Measurements from ENCODE around the gene KHDC4.
A peak's percentile ranks its signal among the peaks of the same experiment; 100 is the strongest.

KHDC4 gene

GRCh38 chr1:155970531-155971167, 36.4 kb upstream of the KHDC4 start:
- no peak for DNase-seq (ENCODE audit: low read depth, low spot score)
- peak overlapping the region; percentile 8 for H3K27ac ChIP-seq

GRCh38 chr1:155969377-155969791, 35.2 kb upstream of the KHDC4 start:
- no peak for DNase-seq (ENCODE audit: low read depth, low spot score)
- peak overlapping the region; percentile 8 for H3K27ac ChIP-seq

- DNase-seq (ENCODE audit: low read depth, low spot score), result no peak
- H3K27ac ChIP-seq, result peak overlapping the region; percentile 13
Observed at GRCh38 chr1:155968670-155969069, 34.5 kb upstream of the KHDC4 start.

GRCh38 chr1:155968051-155968400, 33.8 kb upstream of the KHDC4 start:
- no peak for DNase-seq (ENCODE audit: low read depth, low spot score)

GRCh38 chr1:155967341-155968050, 33.3 kb upstream of the KHDC4 start:
- no peak for DNase-seq (ENCODE audit: low read depth, low spot score)
- peak overlapping the region; percentile 13 for H3K27ac ChIP-seq

More at GRCh38 chr1:155968051-155968400, 33.8 kb upstream of the KHDC4 start:
- peak overlapping the region; percentile 13 for H3K27ac ChIP-seq

- DNase-seq (ENCODE audit: low read depth, low spot score), result no peak
- H3K27ac ChIP-seq, result peak overlapping the region; percentile 13
Observed at GRCh38 chr1:155966750-155967149, 32.5 kb upstream of the KHDC4 start.

- peak overlapping the region; percentile 9 for H3K27ac ChIP-seq
Observed at GRCh38 chr1:155966135-155966534, 31.9 kb upstream of the KHDC4 start.

GRCh38 chr1:155964193-155964592, 30.0 kb upstream of the KHDC4 start:
- DNase-seq (ENCODE audit: low read depth, low spot score), result no peak
- peak overlapping the region; percentile 9 for H3K27ac ChIP-seq

More at GRCh38 chr1:155966135-155966534, 31.9 kb upstream of the KHDC4 start:
- DNase-seq (ENCODE audit: low read depth, low spot score), result no peak

- peak overlapping the region; percentile 91 for H3K27ac ChIP-seq
- DNase-seq (ENCODE audit: low read depth, low spot score), result no peak
Observed at GRCh38 chr1:155962599-155963211, 28.5 kb upstream of the KHDC4 start.

- H3K27ac ChIP-seq, result peak overlapping the region; percentile 91
- DNase-seq (ENCODE audit: low read depth, low spot score), result peak; percentile 98
Observed at GRCh38 chr1:155961937-155962336, 27.7 kb upstream of the KHDC4 start.

- DNase-seq (ENCODE audit: low read depth, low spot score), result no peak
- peak overlapping the region; percentile 91 for H3K27ac ChIP-seq
Observed at GRCh38 chr1:155960081-155960745, 26.0 kb upstream of the KHDC4 start.

- no peak overlapping the region for H3K27ac ChIP-seq
- no peak for DNase-seq (ENCODE audit: low read depth, low spot score)
Observed at GRCh38 chr1:155957411-155957915, 23.2 kb upstream of the KHDC4 start.

- no peak overlapping the region for H3K27ac ChIP-seq
Observed at GRCh38 chr1:155954645-155955044, 20.4 kb upstream of the KHDC4 start.

GRCh38 chr1:155952505-155952890, 18.3 kb upstream of the KHDC4 start:
- no peak for DNase-seq (ENCODE audit: low read depth, low spot score)
- H3K27ac ChIP-seq, result peak overlapping the region; percentile 14

More at GRCh38 chr1:155954645-155955044, 20.4 kb upstream of the KHDC4 start:
- no peak for DNase-seq (ENCODE audit: low read depth, low spot score)

GRCh38 chr1:155951753-155952504, 17.7 kb upstream of the KHDC4 start:
- peak overlapping the region; percentile 14 for H3K27ac ChIP-seq
- DNase-seq (ENCODE audit: low read depth, low spot score), result no peak

GRCh38 chr1:155950829-155951228, 16.6 kb upstream of the KHDC4 start:
- no peak for DNase-seq (ENCODE audit: low read depth, low spot score)
- no peak overlapping the region for H3K27ac ChIP-seq

- H3K27ac ChIP-seq, result no peak overlapping the region
- DNase-seq (ENCODE audit: low read depth, low spot score), result no peak
Observed at GRCh38 chr1:155947741-155948140, 13.5 kb upstream of the KHDC4 start.

GRCh38 chr1:155947292-155947691, 13.1 kb upstream of the KHDC4 start:
- no peak for DNase-seq (ENCODE audit: low read depth, low spot score)
- no peak overlapping the region for H3K27ac ChIP-seq

GRCh38 chr1:155946633-155947219, 12.5 kb upstream of the KHDC4 start:
- peak overlapping the region; percentile 33 for H3K27ac ChIP-seq
- DNase-seq (ENCODE audit: low read depth, low spot score), result no peak

- DNase-seq (ENCODE audit: low read depth, low spot score), result no peak
- peak overlapping the region; percentile 33 for H3K27ac ChIP-seq
Observed at GRCh38 chr1:155944444-155944799, 10.2 kb upstream of the KHDC4 start.
